ENCODE measurements around the gene SZRD1.
A peak's percentile ranks its signal among the peaks of the same experiment; 100 is the strongest.

Gene SZRD1

GRCh38 chr1:16440131-16440469, 73.1 kb downstream of the SZRD1 start:
- no peak for DNase-seq (ENCODE audit: low spot score)

GRCh38 chr1:16440470-16441281, 73.6 kb downstream of the SZRD1 start, which contains the start of gene NECAP2:
Gene NECAP2 (plus strand): TSS chr1:16440724. CDS start chr1:16440762, 38 bp downstream.
- peak; percentile 86 for DNase-seq (ENCODE audit: low spot score)

- DNase-seq (ENCODE audit: low spot score), result no peak
Measured at GRCh38 chr1:16441282-16441665, 74.2 kb downstream of the SZRD1 start.

- DNase-seq (ENCODE audit: low spot score), result no peak
Measured at GRCh38 chr1:16442265-16442664, 75.2 kb downstream of the SZRD1 start.

- DNase-seq (ENCODE audit: low spot score), result no peak
Measured at GRCh38 chr1:16442941-16443340, 75.9 kb downstream of the SZRD1 start.

- no peak for DNase-seq (ENCODE audit: low spot score)
Measured at GRCh38 chr1:16443975-16444770, 77.1 kb downstream of the SZRD1 start.

- no peak for DNase-seq (ENCODE audit: low spot score)
Measured at GRCh38 chr1:16445052-16445451, 78.0 kb downstream of the SZRD1 start.

GRCh38 chr1:16446116-16446515, 79.1 kb downstream of the SZRD1 start:
- no peak for DNase-seq (ENCODE audit: low spot score)

- no peak for DNase-seq (ENCODE audit: low spot score)
Measured at GRCh38 chr1:16447641-16448040, 80.6 kb downstream of the SZRD1 start.
